OCI-LY3 (cell line): ENCODE data around the gene WDR59.

Experiments used
- EZH2phosphoT487 ChIP-seq: fragments of 200-600 bp; shearing (Covaris generic); IDR thresholded peaks from 2 replicates; pipeline ENCODE4 v1.6.1; 2018; ENCODE audit warnings: antibody characterized with exemption, mixed run types, low read depth
- TF ChIP-seq, protein P1 (sequence below): fragments of 200-600, 300-600 bp; sonication (generic); IDR thresholded peaks from 2 replicates; pipeline ENCODE4 v1.5.1; 2014; ENCODE audit warnings: antibody characterized with exemption, low read length, low read depth

DNA sequence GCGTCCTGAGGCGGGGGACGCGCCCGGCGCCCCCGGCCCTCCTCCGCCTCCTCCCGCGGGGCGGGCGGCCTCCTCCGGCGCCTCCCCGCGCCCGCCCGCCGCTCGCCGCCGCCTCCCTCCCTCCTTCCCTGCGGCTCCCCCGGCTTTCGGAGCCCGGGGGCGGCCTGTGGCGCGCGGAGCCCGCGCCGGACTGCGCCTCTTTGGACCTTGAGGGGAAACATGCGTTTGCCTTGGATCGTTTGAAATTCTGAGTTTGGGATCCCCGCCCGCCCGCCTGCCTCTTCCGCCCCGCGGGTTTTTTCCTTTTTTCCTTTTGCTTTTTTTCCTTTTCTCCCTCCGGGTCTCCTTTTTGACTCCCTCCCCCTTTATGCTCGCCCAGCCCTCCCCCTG, 14.3 kb upstream of the WDR59 start:
- TF ChIP-seq, protein P1, sequence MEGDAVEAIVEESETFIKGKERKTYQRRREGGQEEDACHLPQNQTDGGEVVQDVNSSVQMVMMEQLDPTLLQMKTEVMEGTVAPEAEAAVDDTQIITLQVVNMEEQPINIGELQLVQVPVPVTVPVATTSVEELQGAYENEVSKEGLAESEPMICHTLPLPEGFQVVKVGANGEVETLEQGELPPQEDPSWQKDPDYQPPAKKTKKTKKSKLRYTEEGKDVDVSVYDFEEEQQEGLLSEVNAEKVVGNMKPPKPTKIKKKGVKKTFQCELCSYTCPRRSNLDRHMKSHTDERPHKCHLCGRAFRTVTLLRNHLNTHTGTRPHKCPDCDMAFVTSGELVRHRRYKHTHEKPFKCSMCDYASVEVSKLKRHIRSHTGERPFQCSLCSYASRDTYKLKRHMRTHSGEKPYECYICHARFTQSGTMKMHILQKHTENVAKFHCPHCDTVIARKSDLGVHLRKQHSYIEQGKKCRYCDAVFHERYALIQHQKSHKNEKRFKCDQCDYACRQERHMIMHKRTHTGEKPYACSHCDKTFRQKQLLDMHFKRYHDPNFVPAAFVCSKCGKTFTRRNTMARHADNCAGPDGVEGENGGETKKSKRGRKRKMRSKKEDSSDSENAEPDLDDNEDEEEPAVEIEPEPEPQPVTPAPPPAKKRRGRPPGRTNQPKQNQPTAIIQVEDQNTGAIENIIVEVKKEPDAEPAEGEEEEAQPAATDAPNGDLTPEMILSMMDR = no peak
- TF ChIP-seq EZH2phosphoT487 = no peak
